Measurements from ENCODE around the gene CCDC6.
"Not testable (repeated sequence)": the region's sequence is repeated elsewhere in the genome, so short reads cannot be mapped to it uniquely, and the experiment has no call there.

DNA sequence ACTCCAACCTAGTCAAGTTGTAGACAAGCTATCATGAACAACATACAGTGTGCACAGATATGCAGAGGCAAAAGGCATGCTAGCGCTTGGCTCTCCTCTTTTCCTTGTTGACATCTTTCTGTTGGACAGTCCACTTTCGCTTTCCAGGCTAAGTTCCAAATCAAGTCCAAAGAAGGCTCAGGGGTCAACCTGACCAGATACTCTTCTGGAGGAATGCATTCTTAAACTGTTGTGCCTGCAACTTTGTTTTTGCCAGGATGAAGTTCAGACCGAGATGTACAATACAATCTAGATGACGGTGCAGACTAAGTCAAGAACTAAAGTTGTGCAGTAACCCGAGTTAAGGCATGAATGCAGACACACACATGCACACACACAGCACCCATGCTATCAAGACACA is 117.4 kb downstream of the CCDC6 start:
- TF ChIP-seq, protein P1, sequence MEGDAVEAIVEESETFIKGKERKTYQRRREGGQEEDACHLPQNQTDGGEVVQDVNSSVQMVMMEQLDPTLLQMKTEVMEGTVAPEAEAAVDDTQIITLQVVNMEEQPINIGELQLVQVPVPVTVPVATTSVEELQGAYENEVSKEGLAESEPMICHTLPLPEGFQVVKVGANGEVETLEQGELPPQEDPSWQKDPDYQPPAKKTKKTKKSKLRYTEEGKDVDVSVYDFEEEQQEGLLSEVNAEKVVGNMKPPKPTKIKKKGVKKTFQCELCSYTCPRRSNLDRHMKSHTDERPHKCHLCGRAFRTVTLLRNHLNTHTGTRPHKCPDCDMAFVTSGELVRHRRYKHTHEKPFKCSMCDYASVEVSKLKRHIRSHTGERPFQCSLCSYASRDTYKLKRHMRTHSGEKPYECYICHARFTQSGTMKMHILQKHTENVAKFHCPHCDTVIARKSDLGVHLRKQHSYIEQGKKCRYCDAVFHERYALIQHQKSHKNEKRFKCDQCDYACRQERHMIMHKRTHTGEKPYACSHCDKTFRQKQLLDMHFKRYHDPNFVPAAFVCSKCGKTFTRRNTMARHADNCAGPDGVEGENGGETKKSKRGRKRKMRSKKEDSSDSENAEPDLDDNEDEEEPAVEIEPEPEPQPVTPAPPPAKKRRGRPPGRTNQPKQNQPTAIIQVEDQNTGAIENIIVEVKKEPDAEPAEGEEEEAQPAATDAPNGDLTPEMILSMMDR (IDR thresholded peaks at IDR 0.05) = not testable (repeated sequence)
- not testable (repeated sequence) for TF ChIP-seq POLR2A (IDR thresholded peaks at IDR 0.05)

All from lower leg skin (tissue), 3 donors.